HFFc6 (cell line): ENCODE data around the gene BRD3OS. TPM values are rescaled to one million over a fixed set of nuclear protein-coding genes. Genes with fewer than 3 reads are reported as not detected.

Experiments
- DNase-seq: peaks from one replicate; pipeline ENCODE4 v3.0.0-alpha.2; 2018
- H3K27ac Mint-ChIP-seq: 2 replicates; pipeline ENCODE4 v1.8.0; 2020; ENCODE audit warnings: mild to moderate bottlenecking, mixed read lengths
- H3K27me3 Mint-ChIP-seq: 2 replicates; pipeline ENCODE4 v1.8.0; 2021; ENCODE audit warnings: mild to moderate bottlenecking, moderate library complexity, mixed read lengths; ENCODE audit not compliant: insufficient read depth
- H3K36me3 Mint-ChIP-seq: 2 replicates; pipeline ENCODE4 v1.8.0; 2021; ENCODE audit warnings: low read depth, mixed read lengths
- H3K4me1 Mint-ChIP-seq: 2 replicates; pipeline ENCODE4 v1.8.0; 2020; ENCODE audit warnings: low read depth, mixed read lengths
- H3K4me3 Mint-ChIP-seq: 2 replicates; pipeline ENCODE4 v1.8.0; 2020; ENCODE audit warnings: mild to moderate bottlenecking, moderate library complexity, mixed read lengths
- H3K9me3 Mint-ChIP-seq: 2 replicates; pipeline ENCODE4 v1.8.0; 2020; ENCODE audit warnings: mild to moderate bottlenecking, mixed read lengths
- total RNA-seq, 6 experiments: library from RNA; stranded (reverse); fragmentation: NEBNext Ultra II Directional; extraction: Animal tissue kit (Norgen Biotek cat#: 25700); gene quantifications; 2 replicates in 1 of 6; 3 replicates in 5 of 6; pipeline ENCODE4 v1.2.3, GENCODE V29; 2021
- TF ChIP-seq, protein P1 (sequence below): fragments of 200-600 bp; sonication (generic); IDR thresholded peaks from 2 replicates; pipeline ENCODE4 v1.5.0; 2021; ENCODE audit warnings: antibody characterized with exemption, mild to moderate bottlenecking

BRD3OS gene
- total RNA-seq, 6 experiments from 2014 or later, result 28.7 to 36.8 (median 31.1) TPM

DNA sequence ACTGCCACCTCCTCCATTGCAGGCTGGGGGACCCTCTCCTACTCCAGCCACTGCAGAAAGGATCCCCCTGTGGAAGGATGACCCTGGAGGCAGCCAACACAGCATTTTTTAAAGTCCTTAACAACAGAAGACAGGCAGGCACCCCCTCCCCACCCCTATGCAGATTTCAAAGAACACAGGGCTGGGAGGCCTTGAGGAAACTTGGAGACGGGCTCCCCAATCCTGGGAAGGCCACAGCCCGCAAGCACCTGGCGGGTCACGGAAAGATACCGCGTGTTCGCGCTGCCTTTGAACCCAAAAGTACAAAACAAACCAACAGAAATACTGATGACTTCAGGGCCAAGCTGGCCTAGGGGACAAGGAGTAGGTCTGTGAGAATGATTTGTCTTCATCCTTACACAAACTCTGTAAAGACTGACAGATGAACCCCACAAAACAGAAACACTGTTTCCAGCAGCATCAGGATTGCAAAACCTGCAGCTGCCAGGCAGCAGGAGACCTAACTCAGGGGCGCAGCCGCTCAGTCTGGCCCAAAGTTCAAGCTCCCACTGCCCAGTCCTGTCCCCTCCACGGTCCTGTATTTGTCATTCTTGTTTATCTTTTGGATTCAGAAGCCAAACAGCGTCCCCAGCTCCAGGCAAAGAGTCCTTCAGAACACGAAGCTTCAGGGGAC, 46.9 kb upstream of the BRD3OS start:
- no peaks in the 10 kb centered on the region for H3K9me3 Mint-ChIP-seq
- peaks cover 2% of the 10 kb centered on the region; the same call in 1 of the 2 replicates for H3K27me3 Mint-ChIP-seq
- TF ChIP-seq, protein P1, sequence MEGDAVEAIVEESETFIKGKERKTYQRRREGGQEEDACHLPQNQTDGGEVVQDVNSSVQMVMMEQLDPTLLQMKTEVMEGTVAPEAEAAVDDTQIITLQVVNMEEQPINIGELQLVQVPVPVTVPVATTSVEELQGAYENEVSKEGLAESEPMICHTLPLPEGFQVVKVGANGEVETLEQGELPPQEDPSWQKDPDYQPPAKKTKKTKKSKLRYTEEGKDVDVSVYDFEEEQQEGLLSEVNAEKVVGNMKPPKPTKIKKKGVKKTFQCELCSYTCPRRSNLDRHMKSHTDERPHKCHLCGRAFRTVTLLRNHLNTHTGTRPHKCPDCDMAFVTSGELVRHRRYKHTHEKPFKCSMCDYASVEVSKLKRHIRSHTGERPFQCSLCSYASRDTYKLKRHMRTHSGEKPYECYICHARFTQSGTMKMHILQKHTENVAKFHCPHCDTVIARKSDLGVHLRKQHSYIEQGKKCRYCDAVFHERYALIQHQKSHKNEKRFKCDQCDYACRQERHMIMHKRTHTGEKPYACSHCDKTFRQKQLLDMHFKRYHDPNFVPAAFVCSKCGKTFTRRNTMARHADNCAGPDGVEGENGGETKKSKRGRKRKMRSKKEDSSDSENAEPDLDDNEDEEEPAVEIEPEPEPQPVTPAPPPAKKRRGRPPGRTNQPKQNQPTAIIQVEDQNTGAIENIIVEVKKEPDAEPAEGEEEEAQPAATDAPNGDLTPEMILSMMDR, result no peak
- H3K4me1 Mint-ChIP-seq, result peaks cover 4% of the 10 kb centered on the region
- no peak overlapping the region for H3K27ac Mint-ChIP-seq
- H3K36me3 Mint-ChIP-seq, result no peaks in the 10 kb centered on the region
- DNase-seq, result no peak
- H3K4me3 Mint-ChIP-seq, result no peak overlapping the region

DNA sequence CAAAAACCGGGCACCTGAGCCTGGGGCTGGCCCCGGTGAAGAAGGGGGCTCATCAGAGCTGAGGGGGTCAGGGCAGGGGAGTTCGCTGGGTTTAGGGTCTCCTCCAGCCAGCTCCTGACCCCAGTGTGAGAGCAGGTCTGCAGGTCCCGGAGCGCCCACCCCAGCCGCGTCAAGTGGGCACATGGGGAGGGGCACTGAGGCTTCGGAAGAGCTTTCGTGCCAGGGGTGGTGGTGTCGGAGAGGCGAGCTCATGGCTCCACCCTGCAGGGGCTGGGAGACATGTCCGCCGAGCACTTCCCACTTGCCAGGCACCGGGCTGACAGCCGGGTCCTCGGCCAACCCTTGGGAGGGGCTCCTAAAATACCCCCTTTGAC, 46.4 kb upstream of the BRD3OS start:
- Mint-ChIP-seq H3K36me3 (no peaks in the 10 kb centered on the region), H3K4me3 (no peak overlapping the region), H3K9me3 (no peaks in the 10 kb centered on the region), H3K27ac (no peak overlapping the region), H3K27me3 (no peaks in the 10 kb centered on the region), H3K4me1 (no peaks in the 10 kb centered on the region)
- TF ChIP-seq, protein P1, result no peak
- no peak for DNase-seq

DNA sequence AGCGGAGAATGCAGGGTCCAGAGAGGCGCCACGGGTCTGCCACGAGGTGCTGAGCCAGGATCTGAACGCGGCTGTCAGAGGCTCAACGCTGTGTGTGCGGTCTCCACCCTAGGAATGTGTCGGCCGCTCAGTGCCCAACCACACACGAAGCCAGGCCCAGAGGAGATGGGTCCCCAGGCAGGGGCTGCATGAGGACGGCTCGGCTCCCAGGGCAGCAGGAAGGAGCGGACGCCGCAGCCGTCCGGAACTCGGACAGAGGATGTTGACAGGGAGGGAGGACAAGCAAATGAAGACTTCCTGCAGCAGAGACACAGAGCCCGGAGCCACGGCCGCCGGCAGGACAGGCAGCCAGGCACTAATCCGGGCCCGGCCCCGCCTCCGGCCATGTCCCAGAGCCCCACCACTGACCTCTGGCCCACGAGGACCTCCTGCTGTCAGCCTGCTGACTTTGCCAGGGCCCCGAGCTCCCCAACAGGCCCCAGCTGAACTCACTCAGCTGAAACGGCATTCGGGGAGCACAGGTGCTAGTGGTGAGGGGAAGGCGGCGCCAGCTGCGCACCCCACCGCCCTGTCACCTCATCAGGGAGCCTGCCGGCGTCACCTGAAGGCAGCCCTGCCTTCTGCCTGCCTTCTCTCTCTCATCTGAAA, 45.9 kb upstream of the BRD3OS start:
- no peaks in the 10 kb centered on the region for H3K27me3 Mint-ChIP-seq
- H3K9me3 Mint-ChIP-seq, result no peaks in the 10 kb centered on the region
- DNase-seq, result no peak
- H3K27ac Mint-ChIP-seq, result peak overlapping the region; percentile 48; the same call in 1 of the 2 replicates
- no peak overlapping the region for H3K4me3 Mint-ChIP-seq
- no peaks in the 10 kb centered on the region for H3K36me3 Mint-ChIP-seq
- TF ChIP-seq, protein P1, result no peak
- H3K4me1 Mint-ChIP-seq, result no peaks in the 10 kb centered on the region

DNA sequence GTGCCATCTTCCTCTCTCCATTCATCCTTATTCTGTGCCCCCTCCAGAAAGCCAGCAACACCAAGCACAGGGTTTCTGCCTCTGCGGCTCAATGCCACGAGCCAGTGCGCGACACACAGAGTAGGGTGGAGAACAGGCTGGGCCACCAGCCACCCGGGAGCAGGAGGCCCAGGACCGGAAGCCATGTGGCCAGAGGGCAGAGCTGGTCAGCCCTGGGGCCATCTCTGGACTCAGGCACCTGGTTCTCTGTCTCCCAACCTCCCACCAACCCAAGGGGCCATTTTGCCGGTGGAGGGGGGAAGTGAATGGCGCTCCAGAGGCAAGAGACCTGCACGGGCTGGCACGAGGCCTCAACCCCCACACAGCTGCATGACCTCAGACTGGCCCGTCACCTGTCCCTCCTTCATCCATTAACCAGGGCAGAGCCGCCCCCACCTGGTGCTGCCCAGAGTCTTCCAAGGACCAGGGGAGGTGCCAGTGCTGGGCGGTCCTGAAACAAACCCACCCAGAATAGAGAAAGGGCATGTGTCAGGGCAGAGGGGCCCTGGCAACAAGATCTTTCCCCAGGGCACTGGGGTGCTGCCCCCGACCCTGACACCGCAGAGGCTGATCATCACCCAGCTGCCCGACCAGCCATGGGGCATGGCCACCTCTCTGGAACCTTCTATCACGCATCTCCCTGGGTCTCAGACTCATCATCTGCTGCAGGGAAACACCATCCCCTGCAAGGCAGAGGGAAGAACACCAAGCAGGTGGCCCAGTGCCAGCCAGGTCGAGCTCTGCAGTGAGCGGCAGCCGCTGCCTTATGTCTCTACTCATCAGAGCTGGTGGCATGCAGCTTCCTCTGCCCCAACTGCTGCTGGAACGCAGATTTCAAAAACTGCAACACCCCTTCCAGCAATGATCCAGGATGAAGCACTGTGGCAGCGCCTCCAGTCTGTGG, 45.1 kb upstream of the BRD3OS start:
- H3K4me1 Mint-ChIP-seq, result no peaks in the 10 kb centered on the region
- no peaks in the 10 kb centered on the region for H3K36me3 Mint-ChIP-seq
- TF ChIP-seq, protein P1, result no peak
- no peaks in the 10 kb centered on the region for H3K9me3 Mint-ChIP-seq
- DNase-seq, result no peak
- H3K27me3 Mint-ChIP-seq, result no peaks in the 10 kb centered on the region
- no peak overlapping the region for H3K27ac Mint-ChIP-seq
- H3K4me3 Mint-ChIP-seq, result no peak overlapping the region

DNA sequence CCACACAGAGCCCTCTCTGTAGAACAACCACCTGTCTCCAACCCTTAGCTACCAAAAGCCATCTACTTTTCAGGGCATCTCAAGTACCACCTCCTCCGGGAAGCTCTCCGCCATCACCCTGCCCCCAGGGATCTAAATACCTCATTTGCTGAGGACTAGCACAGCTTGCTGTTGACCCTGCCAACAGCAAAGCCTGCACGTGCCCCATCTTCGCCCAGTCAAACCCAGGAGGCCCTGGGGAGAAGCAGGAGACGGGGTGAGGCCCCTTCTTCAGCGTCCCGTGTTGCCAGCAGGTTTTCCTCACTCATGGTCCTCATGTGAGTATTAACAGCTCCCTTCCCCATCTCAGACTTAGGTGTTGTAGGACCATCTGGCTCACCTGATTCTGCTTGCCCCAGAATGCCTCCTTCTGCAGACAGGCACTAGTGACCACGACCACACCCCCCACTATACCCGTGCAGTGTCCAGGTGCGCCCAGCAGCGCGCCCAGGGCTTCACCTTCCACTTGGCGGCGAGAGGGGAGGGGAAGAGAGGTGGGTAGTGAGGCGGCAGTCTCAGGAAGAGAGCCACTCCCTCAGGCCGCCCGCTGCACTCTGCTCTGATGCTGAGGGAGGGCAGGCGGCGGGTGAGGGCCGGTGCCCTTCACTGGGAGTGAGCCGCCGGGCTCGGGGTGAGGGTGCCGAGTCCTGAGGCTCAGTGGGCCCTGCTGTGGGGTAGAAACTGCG, 44.3 kb upstream of the BRD3OS start:
- no peaks in the 10 kb centered on the region for H3K9me3 Mint-ChIP-seq
- H3K27ac Mint-ChIP-seq, result no peak overlapping the region
- no peak overlapping the region for H3K4me3 Mint-ChIP-seq
- no peaks in the 10 kb centered on the region for H3K27me3 Mint-ChIP-seq
- TF ChIP-seq, protein P1, result no peak
- no peaks in the 10 kb centered on the region for H3K4me1 Mint-ChIP-seq
- no peak for DNase-seq
- H3K36me3 Mint-ChIP-seq, result no peaks in the 10 kb centered on the region
